ENCODE measurements around the gene ROBO2. TPM values are rescaled to one million over a fixed set of nuclear protein-coding genes. Genes with fewer than 3 reads are reported as not detected.

Gene ROBO2
- total and polyA plus RNA-seq, 7 donors = 0.23 to 2.9 (median 0.38) TPM; not detected in 1

DNA sequence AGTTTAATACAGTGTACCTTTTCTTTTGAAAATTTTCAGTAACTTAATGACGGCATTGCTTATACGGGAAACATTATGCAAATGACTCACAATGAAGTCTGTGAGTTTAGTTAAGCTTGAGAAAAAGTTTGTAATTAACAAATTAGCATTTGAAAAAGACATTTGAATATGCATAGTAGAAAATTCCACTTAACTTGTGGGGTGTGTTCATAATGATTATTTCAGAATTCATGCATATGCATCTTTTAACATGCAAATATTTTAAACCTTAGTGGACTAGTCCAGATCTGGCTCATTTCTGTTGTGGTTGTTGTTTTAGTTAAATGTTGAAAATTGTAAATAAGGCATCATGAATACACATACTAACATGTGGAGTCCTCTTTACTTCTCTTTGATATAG, 239.4 kb downstream of the ROBO2 start:
- Histone ChIP-seq H3K27ac (no peak overlapping the region), H3K4me3 (no peak overlapping the region), H3K4me1 (no peaks in the 10 kb centered on the region), H3K9me3 (no peaks in the 10 kb centered on the region), H3K36me3 (no peaks in the 10 kb centered on the region), H3K27me3 (no peaks in the 10 kb centered on the region)
- intact Hi-C loops (cut with DNase I) = no loop called here
- no peak for TF ChIP-seq EP300 (IDR thresholded peaks at IDR 0.05)
- no peak for TF ChIP-seq POLR2A (IDR thresholded peaks at IDR 0.05)
- 90 to 94% methylated on average over 2 of the region's 2 CpGs for WGBS, 2 donors
- DNase-seq = no peak

DNA sequence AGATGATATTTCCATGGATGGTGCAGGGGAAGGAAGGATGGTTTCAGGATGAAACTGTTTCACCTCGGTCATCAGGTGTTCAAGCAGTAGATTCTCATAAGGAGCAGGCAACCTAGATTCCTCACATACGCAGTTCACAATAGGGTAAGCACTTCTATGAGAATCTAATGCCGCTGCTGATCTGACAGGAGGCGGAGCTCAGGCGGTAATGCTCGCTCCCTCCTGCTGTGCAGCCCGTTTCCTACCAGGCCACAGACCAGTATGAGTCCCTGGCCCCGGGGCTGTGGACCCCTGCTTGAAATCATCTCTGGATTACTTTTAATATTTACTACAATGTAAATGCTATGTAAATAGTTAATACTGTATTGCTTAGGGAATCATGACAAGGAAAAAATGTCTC, 241.8 kb downstream of the ROBO2 start:
- no peaks in the 10 kb centered on the region for H3K4me1 ChIP-seq
- H3K27ac ChIP-seq = no peak overlapping the region
- H3K36me3 ChIP-seq = no peaks in the 10 kb centered on the region
- no peaks in the 10 kb centered on the region for H3K9me3 ChIP-seq
- intact Hi-C loops (cut with DNase I) = no loop called here
- no peaks in the 10 kb centered on the region for H3K27me3 ChIP-seq
- TF ChIP-seq POLR2AphosphoS5 (IDR thresholded peaks at IDR 0.05) = no peak
- TF ChIP-seq POLR2A (IDR thresholded peaks at IDR 0.05) = no peak
- no peak overlapping the region for H3K4me3 ChIP-seq
- 50 to 71% methylated on average over 8 of the region's 8 CpGs for WGBS, 2 donors
- DNase-seq = no peak

DNA sequence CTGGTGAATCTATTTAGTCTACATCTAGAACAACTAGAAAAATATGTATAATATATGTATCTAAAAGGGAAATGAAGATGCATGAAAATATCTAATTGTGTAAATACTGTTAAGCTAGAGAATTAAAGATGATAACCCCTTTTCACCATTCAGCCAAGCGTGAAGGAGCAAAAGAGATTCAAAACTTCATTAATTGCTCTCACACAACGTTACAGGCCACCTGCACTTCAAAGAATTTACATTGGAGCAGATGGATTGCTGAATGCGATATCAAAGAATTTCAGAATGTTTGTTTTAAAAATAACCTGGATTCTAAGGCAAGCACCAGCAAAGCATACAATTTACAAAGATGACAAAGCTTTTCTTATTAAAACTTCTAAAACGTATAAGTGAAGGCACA, 243.2 kb downstream of the ROBO2 start:
- Histone ChIP-seq H3K9me3 (no peaks in the 10 kb centered on the region), H3K27me3 (no peaks in the 10 kb centered on the region), H3K4me1 (no peaks in the 10 kb centered on the region), H3K36me3 (no peaks in the 10 kb centered on the region), H3K27ac (no peak overlapping the region), H3K4me3 (no peak overlapping the region)
- intact Hi-C loops (cut with DNase I) = no loop called here
- DNase-seq = no peak
- 73 to 82% methylated on average over 4 of the region's 4 CpGs for WGBS, 2 donors
- TF ChIP-seq POLR2AphosphoS5 (IDR thresholded peaks at IDR 0.05) = no peak
- no peak for TF ChIP-seq EP300 (IDR thresholded peaks at IDR 0.05)
- TF ChIP-seq, protein P1, sequence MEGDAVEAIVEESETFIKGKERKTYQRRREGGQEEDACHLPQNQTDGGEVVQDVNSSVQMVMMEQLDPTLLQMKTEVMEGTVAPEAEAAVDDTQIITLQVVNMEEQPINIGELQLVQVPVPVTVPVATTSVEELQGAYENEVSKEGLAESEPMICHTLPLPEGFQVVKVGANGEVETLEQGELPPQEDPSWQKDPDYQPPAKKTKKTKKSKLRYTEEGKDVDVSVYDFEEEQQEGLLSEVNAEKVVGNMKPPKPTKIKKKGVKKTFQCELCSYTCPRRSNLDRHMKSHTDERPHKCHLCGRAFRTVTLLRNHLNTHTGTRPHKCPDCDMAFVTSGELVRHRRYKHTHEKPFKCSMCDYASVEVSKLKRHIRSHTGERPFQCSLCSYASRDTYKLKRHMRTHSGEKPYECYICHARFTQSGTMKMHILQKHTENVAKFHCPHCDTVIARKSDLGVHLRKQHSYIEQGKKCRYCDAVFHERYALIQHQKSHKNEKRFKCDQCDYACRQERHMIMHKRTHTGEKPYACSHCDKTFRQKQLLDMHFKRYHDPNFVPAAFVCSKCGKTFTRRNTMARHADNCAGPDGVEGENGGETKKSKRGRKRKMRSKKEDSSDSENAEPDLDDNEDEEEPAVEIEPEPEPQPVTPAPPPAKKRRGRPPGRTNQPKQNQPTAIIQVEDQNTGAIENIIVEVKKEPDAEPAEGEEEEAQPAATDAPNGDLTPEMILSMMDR (IDR thresholded peaks at IDR 0.05) = no peak
- no peak for TF ChIP-seq POLR2A (IDR thresholded peaks at IDR 0.05)

DNA sequence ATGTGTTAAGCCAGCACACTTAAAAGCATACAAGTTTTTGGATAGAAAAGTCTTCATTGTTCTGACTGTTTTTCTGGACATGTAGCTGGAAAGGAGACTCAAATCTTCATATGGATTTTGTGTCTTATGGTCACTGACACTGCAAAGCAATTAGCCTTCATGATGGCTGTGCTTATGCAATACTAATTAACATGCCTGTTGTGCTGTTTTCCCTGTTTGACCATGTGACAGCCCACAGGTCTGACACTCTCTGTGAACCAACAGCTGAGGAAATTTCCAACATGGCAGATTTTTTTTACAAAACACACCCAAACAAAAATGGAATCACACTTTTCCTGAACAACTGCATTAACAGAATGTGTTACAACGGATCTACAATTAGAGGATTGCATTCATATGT, 248.4 kb downstream of the ROBO2 start:
- no peak overlapping the region for H3K27ac ChIP-seq
- DNase-seq = no peak
- no peaks in the 10 kb centered on the region for H3K27me3 ChIP-seq
- no peak for TF ChIP-seq POLR2AphosphoS5 (IDR thresholded peaks at IDR 0.05)
- no peak for TF ChIP-seq EP300 (IDR thresholded peaks at IDR 0.05)
- TF ChIP-seq, protein P1 (IDR thresholded peaks at IDR 0.05) = no peak
- TF ChIP-seq POLR2A (IDR thresholded peaks at IDR 0.05) = no peak
- H3K36me3 ChIP-seq = no peaks in the 10 kb centered on the region
- intact Hi-C loops (cut with DNase I) = no loop called here
- H3K4me3 ChIP-seq = no peak overlapping the region
- no peaks in the 10 kb centered on the region for H3K9me3 ChIP-seq
- H3K4me1 ChIP-seq = no peaks in the 10 kb centered on the region
- 87 to 90% methylated on average over 1 of the region's 1 CpG for WGBS, 2 donors

DNA sequence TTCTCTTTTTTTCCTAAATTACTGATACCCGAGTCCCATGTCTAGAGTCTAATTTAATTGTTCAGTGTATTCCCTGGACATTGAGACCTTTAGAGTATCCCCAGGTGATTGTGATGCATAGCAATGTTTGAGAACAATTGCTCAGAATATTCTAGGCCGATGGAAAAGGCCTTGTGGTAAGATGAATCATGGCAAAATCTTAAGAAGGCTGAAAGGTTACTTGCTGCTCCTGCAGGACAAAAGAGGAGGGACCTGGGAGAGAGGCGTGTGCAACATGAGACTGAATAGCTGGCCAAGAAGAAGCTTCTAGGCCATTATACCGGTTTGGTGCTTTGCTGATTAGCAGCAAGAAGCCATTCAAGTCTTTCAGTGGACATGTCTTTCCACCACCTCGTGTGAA, 256.6 kb downstream of the ROBO2 start:
- TF ChIP-seq, protein P1 (IDR thresholded peaks at IDR 0.05) = no peak
- TF ChIP-seq POLR2A (IDR thresholded peaks at IDR 0.05) (no peak), POLR2AphosphoS5 (IDR thresholded peaks at IDR 0.05) (no peak), EP300 (IDR thresholded peaks at IDR 0.05) (no peak)
- Histone ChIP-seq H3K4me3 (no peak overlapping the region), H3K36me3 (no peaks in the 10 kb centered on the region), H3K27ac (no peak overlapping the region), H3K9me3 (no peaks in the 10 kb centered on the region), H3K27me3 (no peaks in the 10 kb centered on the region), H3K4me1 (no peaks in the 10 kb centered on the region)
- WGBS, 2 donors = 64 to 87% methylated on average over 5 of the region's 5 CpGs
- intact Hi-C loops (cut with DNase I) = no loop called here
- no peak for DNase-seq

DNA sequence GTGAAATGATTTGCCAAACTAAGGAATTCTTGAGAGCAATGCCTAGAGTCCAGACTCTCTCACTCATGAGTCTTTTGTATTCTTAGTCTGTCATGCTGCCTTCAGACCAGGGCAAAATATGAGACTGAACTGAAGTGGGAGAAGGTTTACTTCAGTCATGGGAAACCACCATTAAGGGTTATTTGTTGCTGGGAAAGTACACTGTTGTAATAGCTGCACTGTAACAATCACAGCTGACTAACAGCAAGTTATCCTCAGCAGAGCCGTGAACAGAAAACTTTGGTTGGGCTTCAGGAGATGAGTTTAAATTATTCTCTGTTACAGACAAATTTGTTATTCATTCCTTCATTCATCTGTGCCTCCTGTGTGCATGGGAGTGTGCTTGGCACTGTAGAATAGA, 258.5 kb downstream of the ROBO2 start:
- H3K9me3 ChIP-seq = no peaks in the 10 kb centered on the region
- DNase-seq = no peak
- TF ChIP-seq POLR2AphosphoS5 (IDR thresholded peaks at IDR 0.05) (no peak), POLR2A (IDR thresholded peaks at IDR 0.05) (no peak), EP300 (IDR thresholded peaks at IDR 0.05) (no peak)
- TF ChIP-seq, protein P1 (IDR thresholded peaks at IDR 0.05) = no peak
- intact Hi-C loops (cut with DNase I) = no loop called here
- H3K36me3 ChIP-seq = no peaks in the 10 kb centered on the region
- 67 to 86% methylated on average over 1 of the region's 1 CpG for WGBS, 2 donors
- no peak overlapping the region for H3K4me3 ChIP-seq
- no peaks in the 10 kb centered on the region for H3K4me1 ChIP-seq
- no peaks in the 10 kb centered on the region for H3K27me3 ChIP-seq
- H3K27ac ChIP-seq = no peak overlapping the region
